Fibroblast of lung (primary cell): ENCODE results near the gene MRE11.

Experiments
- CTCF ChIP-seq, 2 donors: IDR thresholded peaks in 1 of 2; conservative IDR thresholded peaks in 1 of 2; 1 replicate in 1 of 2; 2 replicates in 1 of 2; pipeline ENCODE4 v1.5.1; 2011 to 2012; ENCODE audit warnings: low read length in 2 of 2, control low read depth in 1 of 2, inconsistent platforms in 1 of 2, low read depth in 1 of 2, mild to moderate bottlenecking in 1 of 2
- EZH2 ChIP-seq: IDR thresholded peaks from 2 replicates; pipeline ENCODE4 v1.5.1; 2012; ENCODE audit warnings: low read length, control low read depth, mild to moderate bottlenecking; ENCODE audit errors: missing control alignments

- TF ChIP-seq CTCF (conservative IDR thresholded peaks at IDR 0.05 in 1 of 2, IDR thresholded peaks at IDR 0.05 in 1 of 2; ENCODE audit: low read depth in 1 of 2, low read length in 2 of 2) (peak; percentile 40 to 57), EZH2 (no peak)
Measured at GRCh38 chr11:94521684-94522083, 28.0 kb upstream of the MRE11 start.
